Esophagus (tissue), 2 donors: Measurements from ENCODE around the gene PHKG1. TPM values are rescaled to one million over a fixed set of nuclear protein-coding genes. Genes with fewer than 3 reads are reported as not detected.
"Not testable (repeated sequence)": the region's sequence is repeated elsewhere in the genome, so short reads cannot be mapped to it uniquely, and the experiment has no call there.

ENCODE experiments used
- H3K27ac ChIP-seq, 2 donors: one replicate each; pipeline ENCODE4 v1.5.1; 2013; ENCODE audit warnings: low read depth in 2 of 2, mild to moderate bottlenecking in 2 of 2, inconsistent platforms in 1 of 2, low read length in 1 of 2, moderate library complexity in 1 of 2
- H3K27me3 ChIP-seq, 2 donors: one replicate each; pipeline ENCODE4 v1.6.1; 2013; ENCODE audit warnings: low read length in 2 of 2, control low read depth in 1 of 2, mild to moderate bottlenecking in 1 of 2; ENCODE audit not compliant: insufficient read depth in 2 of 2, control insufficient read depth in 1 of 2
- H3K36me3 ChIP-seq, 2 donors: one replicate each; pipeline ENCODE4 v1.6.1; 2013; ENCODE audit warnings: low read length in 1 of 2; ENCODE audit not compliant: control insufficient read depth in 2 of 2, insufficient read depth in 2 of 2
- H3K4me1 ChIP-seq, 2 donors: one replicate each; pipeline ENCODE4 v1.6.1; 2013; ENCODE audit warnings: low read length in 1 of 2; ENCODE audit not compliant: control insufficient read depth in 2 of 2, insufficient read depth in 2 of 2
- H3K4me3 ChIP-seq, 2 donors: one replicate each; pipeline ENCODE4 v1.5.1; 2013; ENCODE audit warnings: low read length in 2 of 2, mild to moderate bottlenecking in 2 of 2, low read depth in 1 of 2, moderate library complexity in 1 of 2
- H3K9me3 ChIP-seq, 2 donors: one replicate each; pipeline ENCODE4 v1.6.1; 2013; ENCODE audit warnings: mild to moderate bottlenecking in 2 of 2, low read depth in 1 of 2, low read length in 1 of 2, moderate library complexity in 1 of 2; ENCODE audit not compliant: control insufficient read depth in 2 of 2, insufficient read depth in 1 of 2
- WGBS, 2 donors: extraction: QIAGEN DNeasy Blood & Tissue Kit; methylation state at CpG; one replicate each; pipeline ENCODE4 v1.1.7; 2013; 5-methylcytosine and 5-hydroxymethylcytosine counted together
- polyA plus RNA-seq, 2 donors: library from polyadenylated mRNA; stranded (reverse); fragments of 200-250 nt; gene quantifications; one replicate each; pipeline ENCODE4 v1.2.3, GENCODE V29; 2013
- donor health status: healthy with polysubstance abuse.
- donor health status: Bipolar disorder and iron deficiency.

Gene PHKG1
- polyA plus RNA-seq, 2 donors = 1.1 to 1.3 TPM

GRCh38 chr7:56107954-56108258 lies 15.2 kb upstream of the PHKG1 start:
- Histone ChIP-seq H3K4me1 (peaks cover 0 to 3% of the 10 kb centered on the region in 2 donors), H3K9me3 (no peaks in the 10 kb centered on the region), H3K36me3 (peaks cover 0 to under 1% of the 10 kb centered on the region in 2 donors), H3K27me3 (no peaks in the 10 kb centered on the region), H3K4me3 (no peak overlapping the region), H3K27ac (no peak overlapping the region)
- WGBS, 2 donors = 96 to 98% methylated on average over 1 of the region's 1 CpG

GRCh38 chr7:56106108-56107073 lies 13.6 kb upstream of the PHKG1 start, which contains the start of gene CHCHD2:
Gene CHCHD2 (minus strand): TSS chr7:56106476. CDS start chr7:56106413, 63 bp downstream.
- Histone ChIP-seq H3K9me3 (no peaks in the 10 kb centered on the region), H3K36me3 (peaks cover 0 to 3% of the 10 kb centered on the region in 2 donors), H3K27me3 (no peaks in the 10 kb centered on the region), H3K4me3 (peak within 1 kb of the TSS; percentile 85 to 96), H3K27ac (peak within 1 kb of the TSS; percentile 87 to 98), H3K4me1 (peaks cover 0 to 3% of the 10 kb centered on the region in 2 donors)
- WGBS, 2 donors = 1 to 2% methylated on average over 57 of the region's 57 CpGs

DNA sequence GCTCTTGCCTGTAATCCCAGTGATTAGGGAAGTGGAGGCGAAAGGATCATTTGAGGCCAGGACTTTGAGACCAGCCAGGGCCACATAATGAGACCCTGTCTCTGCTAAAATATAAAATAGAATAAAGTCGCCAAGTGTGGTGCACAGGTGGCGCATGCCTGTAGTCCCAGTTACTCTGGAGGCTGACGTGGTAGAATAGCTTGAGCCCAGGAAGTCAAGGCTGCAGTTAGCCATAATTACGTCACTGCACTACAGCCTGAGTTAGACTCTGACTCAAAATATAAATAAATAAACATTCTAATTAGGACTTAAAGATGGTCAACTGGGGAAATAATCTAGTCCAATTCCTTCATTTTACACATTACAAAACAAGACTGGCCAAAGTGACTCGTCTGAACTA lies 12.8 kb upstream of the PHKG1 start:
- Histone ChIP-seq H3K27me3 (no peaks in the 10 kb centered on the region), H3K36me3 (peaks cover 0 to 6% of the 10 kb centered on the region in 2 donors), H3K4me3 (peak overlapping the region; percentile 26 to 96), H3K4me1 (peaks cover 0 to 3% of the 10 kb centered on the region in 2 donors), H3K27ac (peak overlapping the region; percentile 55 to 87), H3K9me3 (no peaks in the 10 kb centered on the region)
- WGBS, 2 donors = 14 to 17% methylated on average over 6 of the region's 6 CpGs

DNA sequence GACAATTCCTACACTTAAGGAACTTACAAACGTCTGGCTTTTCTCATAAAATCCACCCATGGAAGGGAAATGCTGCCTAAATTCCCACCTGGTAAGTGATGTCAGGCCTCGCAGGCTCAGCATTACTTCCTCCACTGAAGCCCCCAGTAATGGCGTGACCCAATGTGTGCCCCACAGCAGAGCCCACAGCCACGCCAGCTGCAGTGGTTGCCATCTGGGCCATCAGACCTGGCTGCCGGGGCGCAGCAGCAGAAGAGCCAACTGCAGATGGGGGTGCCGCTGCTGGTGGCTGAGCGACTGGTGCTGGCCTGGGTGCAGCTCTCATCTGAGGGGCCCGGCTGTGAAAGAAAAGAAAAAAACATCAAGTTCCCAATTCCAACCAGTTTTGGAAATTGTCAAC lies 11.4 kb upstream of the PHKG1 start:
- not testable (repeated sequence) for H3K9me3 ChIP-seq, H3K4me1 ChIP-seq, H3K4me3 ChIP-seq, H3K27ac ChIP-seq, H3K27me3 ChIP-seq
- 85 to 95% methylated on average over 9 of the region's 9 CpGs for WGBS, 2 donors
- peaks cover 0 to 13% of the 10 kb centered on the region in 2 donors for H3K36me3 ChIP-seq

DNA sequence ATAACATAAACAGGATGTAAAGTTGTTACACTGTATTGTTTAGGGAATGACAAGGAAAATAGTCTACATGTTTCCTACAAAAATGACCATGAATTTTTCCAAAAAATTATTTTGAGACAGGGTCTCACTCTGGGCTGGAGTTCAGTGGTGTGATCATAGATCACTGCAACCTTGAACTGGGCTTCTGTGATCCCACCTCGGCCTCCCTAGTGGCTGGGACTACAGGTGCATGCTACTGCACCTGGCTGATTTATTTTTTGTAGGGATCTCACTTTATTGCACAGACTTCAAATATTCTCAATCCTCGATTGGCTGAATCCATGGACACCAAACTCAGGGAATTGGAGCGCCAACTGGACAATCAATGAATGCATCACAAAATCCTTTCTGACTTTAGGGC lies 6.9 kb upstream of the PHKG1 start:
- Histone ChIP-seq H3K27me3 (no peaks in the 10 kb centered on the region), H3K4me1 (peaks cover 0 to under 1% of the 10 kb centered on the region in 2 donors), H3K36me3 (peaks cover 0 to 13% of the 10 kb centered on the region in 2 donors), H3K27ac (no peak overlapping the region), H3K9me3 (no peaks in the 10 kb centered on the region), H3K4me3 (no peak overlapping the region)
- WGBS, 2 donors = 92 to 94% methylated on average over 3 of the region's 3 CpGs

DNA sequence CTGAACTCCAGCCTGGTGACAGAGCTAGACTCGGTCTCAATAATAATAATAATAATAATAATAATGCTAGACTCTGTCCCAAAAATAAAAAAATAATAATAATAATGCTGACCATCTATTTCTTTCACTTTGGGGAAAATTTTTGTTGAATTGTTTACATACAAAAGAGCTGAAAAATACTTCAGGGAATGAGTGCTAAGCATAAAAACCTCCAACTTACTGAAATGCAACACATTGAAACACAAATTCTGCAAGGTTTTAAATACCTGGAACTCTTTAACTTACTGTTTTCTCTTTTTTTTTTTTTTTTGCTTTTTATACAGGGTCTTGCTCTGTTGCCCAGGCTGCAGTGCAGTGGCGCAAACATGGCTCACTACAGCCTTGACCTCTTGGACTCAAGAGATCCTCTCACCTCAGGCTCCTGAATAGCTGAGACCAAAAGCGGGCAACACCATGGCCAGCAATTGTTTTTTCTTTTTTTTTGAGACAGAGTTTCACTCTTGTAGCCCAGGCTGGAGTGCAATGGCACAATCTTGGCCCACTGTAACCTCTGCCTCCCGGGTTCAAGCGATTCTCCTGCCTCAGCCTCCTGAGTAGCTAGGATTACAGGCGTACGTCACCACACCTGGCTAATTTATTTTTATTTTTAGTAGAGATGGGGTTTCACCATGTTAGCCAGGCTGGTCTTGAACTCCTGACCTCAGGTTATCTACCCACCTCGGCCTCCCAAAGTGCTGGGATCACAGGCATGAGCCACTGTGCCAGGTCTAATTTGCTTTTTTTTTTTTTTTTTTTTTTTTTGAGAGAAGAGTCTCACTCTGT lies 5.6 kb upstream of the PHKG1 start:
- not testable (repeated sequence) for H3K27ac ChIP-seq, H3K27me3 ChIP-seq, H3K4me3 ChIP-seq, H3K4me1 ChIP-seq, H3K9me3 ChIP-seq
- 94 to 95% methylated on average over 8 of the region's 8 CpGs for WGBS, 2 donors
- peaks cover 0 to 13% of the 10 kb centered on the region in 2 donors for H3K36me3 ChIP-seq

DNA sequence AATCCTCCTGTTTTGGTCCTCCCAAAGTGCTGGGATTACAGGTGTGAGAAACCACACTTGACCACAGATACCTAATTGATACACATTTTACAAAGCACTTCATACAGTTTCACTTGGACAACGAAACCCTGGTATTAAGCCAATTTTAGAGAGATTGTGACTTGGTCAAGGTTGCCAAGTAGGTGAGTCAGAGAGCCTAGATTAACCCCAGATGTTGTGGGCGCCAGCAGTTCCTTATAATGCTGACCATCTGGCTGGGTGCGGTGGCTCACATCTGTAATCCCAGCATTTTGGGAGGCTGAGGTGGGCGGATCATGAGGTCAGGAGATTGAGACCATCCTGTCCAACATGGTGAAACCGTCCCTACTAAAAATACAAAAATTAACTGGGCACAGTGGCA lies 4.9 kb upstream of the PHKG1 start:
- Histone ChIP-seq H3K4me1 (peaks cover 0 to under 1% of the 10 kb centered on the region in 2 donors), H3K27me3 (no peaks in the 10 kb centered on the region), H3K4me3 (no peak overlapping the region), H3K9me3 (no peaks in the 10 kb centered on the region), H3K27ac (no peak overlapping the region), H3K36me3 (peaks cover 0 to 11% of the 10 kb centered on the region in 2 donors)
- WGBS, 2 donors = 53% methylated on average over 5 of the region's 5 CpGs

- not testable (repeated sequence) for H3K9me3 ChIP-seq, H3K27me3 ChIP-seq, H3K36me3 ChIP-seq, H3K4me1 ChIP-seq, H3K4me3 ChIP-seq
- H3K27ac ChIP-seq = peak overlapping the region; percentile 21 to 50
- WGBS, 2 donors = 41 to 43% methylated on average over 6 of the region's 6 CpGs
Observed at GRCh38 chr7:56092388-56092787, 364 bp downstream of the PHKG1 start.

GRCh38 chr7:56091591-56091990 lies 1.2 kb downstream of the PHKG1 start:
- peaks cover 0 to 10% of the 10 kb centered on the region in 2 donors for H3K36me3 ChIP-seq
- peaks cover 0 to 3% of the 10 kb centered on the region in 2 donors for H3K4me1 ChIP-seq
- no peaks in the 10 kb centered on the region for H3K27me3 ChIP-seq
- H3K27ac ChIP-seq = no peak overlapping the region
- H3K9me3 ChIP-seq = no peaks in the 10 kb centered on the region
- 63 to 64% methylated on average over 3 of the region's 3 CpGs for WGBS, 2 donors
- H3K4me3 ChIP-seq = no peak overlapping the region
